Esophagus mucosa (tissue), 1 donor: ENCODE data around the gene RFX2. TPM values are rescaled to one million over a fixed set of nuclear protein-coding genes. Genes with fewer than 3 reads are reported as not detected.
"Not testable (repeated sequence)": the region's sequence is repeated elsewhere in the genome, so short reads cannot be mapped to it uniquely, and the experiment has no call there.

Experiments used
- ATAC-seq: fragments of 200-7000 bp; cut with Tn5 transposase; one replicate; pipeline ENCODE4 v1.9.1; 2020
- total RNA-seq: library from RNA; stranded (reverse); gene quantifications from one replicate; pipeline ENCODE4 v1.2.4, GENCODE V29; 2023
- donor health status: DM: yes; HTN: yes; CAD: no.

The RFX2 gene
- total RNA-seq: 4.5 TPM

GRCh38 chr19:6110360-6110977 is at the start of gene RFX2:
Gene RFX2, minus strand, starts transcription at chr19:6110500. Its CDS starts 63,004 bp downstream, at chr19:6047496.
- peak; percentile 100 for ATAC-seq

DNA sequence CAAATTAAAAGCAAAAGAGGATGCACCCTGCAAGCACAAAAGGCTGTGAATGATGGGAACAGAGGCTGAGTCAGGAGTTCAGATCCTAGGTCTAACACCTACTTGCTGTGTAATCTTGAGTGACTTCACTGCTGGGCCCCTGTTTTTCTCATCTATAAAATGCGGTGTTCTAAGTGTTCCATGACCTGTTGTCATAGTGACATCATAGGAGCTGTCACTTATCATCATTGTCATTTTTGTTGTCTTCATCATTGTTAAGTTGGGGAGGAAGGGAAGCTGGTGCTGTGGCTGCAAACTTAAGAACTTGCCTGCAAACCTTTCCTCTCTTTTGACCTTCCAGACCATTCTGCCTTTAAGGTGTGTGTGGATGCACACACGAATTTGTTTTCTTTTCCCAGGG is 45.7 kb upstream of the RFX2 start:
- no peak for ATAC-seq

DNA sequence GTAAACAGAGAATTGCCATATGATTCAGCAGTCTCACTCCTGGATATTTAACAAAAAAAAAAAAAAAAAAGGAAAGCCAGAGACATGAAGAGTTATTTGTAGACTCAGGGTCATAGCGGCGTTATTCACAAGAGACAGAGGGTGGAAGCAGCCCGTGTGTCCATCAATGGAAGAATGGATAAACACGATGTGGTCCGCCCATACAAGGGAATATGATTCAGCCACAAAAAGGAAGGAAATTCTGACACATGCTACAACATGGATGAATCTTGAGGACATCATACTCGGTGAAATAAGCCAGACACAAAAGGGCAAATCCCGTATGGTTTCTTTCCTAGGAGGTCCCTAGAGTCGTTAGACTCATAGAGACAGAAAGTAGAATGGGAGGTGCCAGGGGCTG is 40.0 kb upstream of the RFX2 start:
- ATAC-seq: no peak

DNA sequence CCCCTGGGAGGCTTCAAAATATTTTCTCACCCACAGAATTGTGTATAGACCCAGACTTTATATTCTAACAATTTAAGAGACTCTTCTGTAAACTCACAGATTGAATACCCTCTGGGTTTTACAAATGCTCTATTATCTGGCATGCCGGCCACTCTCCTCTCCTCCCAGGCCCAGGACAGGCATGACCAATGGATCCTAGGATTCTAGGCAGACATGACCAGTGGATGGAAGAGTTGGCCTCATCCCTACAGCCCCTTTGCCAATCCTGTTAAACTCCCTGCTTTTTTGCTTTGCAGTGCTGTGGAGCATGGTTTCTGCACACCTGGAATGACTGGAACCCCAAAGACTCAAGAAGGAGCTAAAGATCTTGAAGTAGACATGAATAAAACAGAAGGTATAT is 30.9 kb upstream of the RFX2 start:
- no peak for ATAC-seq

DNA sequence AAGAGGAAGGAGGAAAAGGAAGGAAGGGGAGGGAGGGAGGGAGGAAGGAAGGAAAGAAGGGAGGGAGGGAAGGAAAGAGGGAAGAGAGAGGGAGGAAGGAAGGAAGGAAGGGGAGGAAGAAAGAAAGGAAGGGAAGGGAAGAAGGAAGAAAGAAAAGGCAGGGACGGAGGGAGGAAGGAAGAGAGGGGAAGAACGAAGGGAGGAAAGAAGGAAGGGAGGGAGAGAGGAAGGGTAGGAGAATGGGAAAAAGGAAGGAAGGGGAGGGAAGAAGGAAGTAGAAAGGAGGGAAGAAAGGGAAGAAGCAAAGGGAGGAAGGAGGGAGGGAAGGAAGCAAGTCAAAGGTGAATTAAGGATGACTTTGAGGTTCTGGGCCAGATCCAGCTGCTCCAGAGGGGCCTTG is 28.2 kb upstream of the RFX2 start:
- no peak for ATAC-seq

- no peak for ATAC-seq
These were observed 27.8 kb upstream of the RFX2 start for GRCh38 chr19:6138066-6138465.

- no peak for ATAC-seq
These were observed 22.9 kb upstream of the RFX2 start for GRCh38 chr19:6133231-6133630.

DNA sequence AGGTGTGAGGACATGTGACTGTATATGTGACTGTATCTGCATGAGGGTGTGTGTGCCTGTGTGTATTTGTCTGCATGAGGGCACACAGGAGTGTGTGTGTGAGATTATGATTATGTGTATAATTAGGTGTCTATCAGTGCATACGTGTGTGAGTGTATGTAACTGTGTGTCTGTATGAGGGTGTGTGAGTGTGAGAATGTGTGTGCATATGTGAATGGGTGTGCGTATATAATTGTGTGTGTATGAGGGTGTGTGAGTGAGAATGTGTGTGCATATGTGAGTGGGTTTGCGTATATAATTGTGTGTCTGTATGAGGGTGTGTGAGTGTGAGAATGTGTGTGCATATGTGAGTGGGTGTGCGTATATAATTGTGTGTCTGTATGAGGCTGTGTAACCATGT is 22.2 kb upstream of the RFX2 start:
- ATAC-seq: no peak

GRCh38 chr19:6127716-6128335 is 17.5 kb upstream of the RFX2 start:
- no peak for ATAC-seq

DNA sequence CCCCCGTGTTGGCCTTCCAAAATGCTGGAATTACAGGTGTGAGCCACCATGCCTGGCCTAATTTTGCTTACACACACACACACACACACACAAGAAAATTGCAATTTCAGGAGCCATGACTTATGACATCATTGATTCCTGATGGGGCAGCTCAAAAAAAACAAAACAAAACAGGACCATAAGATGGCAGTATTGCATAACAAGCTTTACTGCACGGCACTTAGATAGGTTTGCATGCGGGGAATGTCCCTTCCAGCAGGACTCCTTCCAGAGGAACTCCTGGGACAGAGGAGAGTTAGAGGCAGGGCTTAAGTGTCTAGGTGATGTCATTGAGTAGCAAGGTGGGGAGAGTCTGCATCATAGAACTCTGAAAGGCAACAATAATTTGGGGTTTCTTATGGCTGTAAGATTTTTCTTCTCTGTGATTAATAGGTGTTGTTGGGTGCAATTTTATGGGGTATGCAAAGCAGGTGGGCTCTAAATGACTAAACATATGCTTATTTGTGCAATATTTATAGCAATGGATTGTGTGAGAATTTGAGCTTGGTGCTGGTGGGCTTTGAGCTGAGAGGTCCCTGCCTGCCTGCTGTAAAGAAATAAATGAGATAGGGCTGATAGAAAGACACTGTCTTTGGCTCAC is 16.2 kb upstream of the RFX2 start:
- ATAC-seq: peak; percentile 84

GRCh38 chr19:6125571-6125989 is 15.3 kb upstream of the RFX2 start:
- peak; percentile 90 for ATAC-seq

DNA sequence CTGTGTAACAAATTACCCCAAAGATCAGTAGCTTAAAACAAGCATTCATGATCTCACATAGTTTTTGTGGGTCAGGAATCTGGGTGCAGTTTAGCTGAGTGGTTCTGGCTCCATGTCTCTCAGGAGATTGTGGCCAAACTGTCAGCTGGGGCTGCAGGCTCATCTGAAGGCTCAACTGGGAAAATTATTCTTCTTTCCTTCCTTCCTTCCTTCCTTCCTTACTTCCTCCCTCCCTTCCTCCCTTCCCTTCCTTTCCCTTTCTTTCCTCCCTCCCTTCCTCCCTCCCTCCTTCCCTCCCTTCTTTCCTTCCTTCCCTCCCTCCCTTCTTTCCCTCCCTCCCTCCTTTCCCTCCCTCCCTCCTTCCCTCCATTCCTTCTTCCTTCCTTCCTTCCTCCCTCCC is 8.7 kb upstream of the RFX2 start:
- ATAC-seq: no peak

GRCh38 chr19:6118043-6118442 is 7.7 kb upstream of the RFX2 start:
- no peak for ATAC-seq

DNA sequence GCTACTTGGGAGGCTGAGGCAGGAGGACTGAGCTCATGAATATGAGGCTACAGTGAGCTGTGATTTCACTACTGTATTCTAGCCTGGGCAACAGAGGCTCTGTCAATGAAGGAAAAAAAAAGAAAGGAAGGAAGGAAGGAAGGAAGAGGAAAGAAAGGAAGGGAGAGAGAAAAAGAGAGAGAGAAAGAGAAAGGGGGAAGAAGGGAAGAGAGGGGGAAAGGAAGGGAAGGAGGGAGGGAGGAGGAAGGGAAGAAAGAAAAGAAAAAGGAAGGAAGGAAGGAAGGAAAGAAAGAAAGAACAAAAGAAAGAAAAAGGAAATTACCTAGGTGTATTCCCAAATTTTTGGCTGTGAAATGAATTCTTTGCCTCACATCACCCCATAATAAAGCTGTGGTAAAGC is 7.2 kb upstream of the RFX2 start:
- no peak for ATAC-seq

GRCh38 chr19:6116749-6117430 is 6.6 kb upstream of the RFX2 start:
- no peak for ATAC-seq

DNA sequence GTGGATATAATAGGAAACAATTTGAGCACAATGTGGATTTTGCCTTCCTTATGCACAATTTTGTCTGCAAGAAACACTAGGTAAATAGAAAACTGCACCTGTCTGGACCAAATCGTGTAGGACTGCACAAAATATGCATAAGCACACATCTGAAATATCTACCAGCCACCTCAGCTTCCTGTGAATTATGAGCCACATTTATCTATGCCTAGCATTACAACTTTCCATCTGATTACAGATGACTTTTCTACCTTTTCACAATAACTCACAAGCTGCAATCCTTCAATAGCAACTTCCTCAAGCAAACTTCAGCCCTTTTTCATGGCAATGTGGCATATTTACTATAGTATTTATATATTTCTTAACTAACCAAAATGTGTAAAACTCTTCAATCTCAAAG is 5.7 kb upstream of the RFX2 start:
- ATAC-seq: no peak

DNA sequence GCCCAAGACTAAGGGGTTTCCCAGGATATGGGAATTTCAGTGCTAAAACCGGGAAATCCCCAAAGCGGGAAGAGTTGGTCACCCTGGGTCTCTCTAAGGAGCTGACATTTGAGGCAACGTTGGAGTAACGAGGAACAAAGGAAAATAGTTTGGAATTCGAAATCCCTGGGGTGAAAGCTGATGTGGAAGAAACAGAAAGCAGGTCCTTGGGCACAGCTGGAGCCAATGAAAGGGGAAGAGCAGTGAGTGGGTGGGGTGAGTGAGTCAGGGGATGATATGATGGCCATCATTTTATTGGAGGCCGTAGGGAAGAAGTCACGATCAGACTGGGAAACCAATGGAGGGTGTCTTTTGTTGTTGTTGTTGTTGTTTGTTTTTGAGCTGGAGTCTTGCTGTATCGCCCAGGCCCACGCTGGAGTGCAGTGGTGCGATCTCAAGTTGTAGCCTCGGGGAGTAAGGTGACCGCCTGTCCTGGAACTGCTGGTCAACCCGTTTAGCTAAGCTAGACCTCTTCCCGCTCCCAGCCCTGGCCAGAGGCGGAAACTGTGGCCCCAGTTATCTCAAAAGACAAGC is 3.4 kb upstream of the RFX2 start:
- no peak for ATAC-seq

- ATAC-seq: no peak
These were observed 353 bp downstream of the RFX2 start for GRCh38 chr19:6109947-6110346.

- no peak for ATAC-seq
These were observed 1.3 kb downstream of the RFX2 start for GRCh38 chr19:6108721-6109633.

DNA sequence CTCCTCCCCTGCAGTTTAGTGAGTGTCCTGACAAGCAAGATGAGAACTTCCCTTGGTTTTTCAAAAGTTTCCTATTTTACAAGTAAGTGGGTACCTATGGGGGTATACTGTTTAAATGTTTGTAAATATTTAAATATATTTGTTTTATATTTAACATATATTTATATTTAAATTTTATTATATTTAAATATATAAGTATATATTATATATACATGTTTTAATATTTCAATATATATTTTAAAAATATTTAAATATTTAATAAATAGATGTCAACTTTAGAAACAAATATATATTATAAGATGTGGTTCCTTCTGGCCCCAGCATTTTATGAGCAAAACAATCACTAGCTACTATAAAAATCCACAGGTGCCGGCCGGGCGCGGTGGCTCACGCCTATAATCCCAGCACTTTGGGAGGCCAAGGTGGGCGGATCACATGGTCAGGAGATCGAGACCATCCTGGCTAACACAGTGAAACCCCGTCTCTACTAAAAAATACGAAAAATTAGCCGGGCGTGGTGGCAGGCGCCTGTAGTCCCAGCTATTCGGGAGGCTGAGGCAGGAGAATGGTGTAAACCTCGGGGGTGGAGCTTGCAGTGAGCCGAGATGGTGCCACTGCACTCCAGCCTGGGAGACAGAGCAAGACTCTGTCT is 3.5 kb downstream of the RFX2 start:
- ATAC-seq: not testable (repeated sequence)

GRCh38 chr19:6105444-6105843 is 4.9 kb downstream of the RFX2 start:
- ATAC-seq: no peak

DNA sequence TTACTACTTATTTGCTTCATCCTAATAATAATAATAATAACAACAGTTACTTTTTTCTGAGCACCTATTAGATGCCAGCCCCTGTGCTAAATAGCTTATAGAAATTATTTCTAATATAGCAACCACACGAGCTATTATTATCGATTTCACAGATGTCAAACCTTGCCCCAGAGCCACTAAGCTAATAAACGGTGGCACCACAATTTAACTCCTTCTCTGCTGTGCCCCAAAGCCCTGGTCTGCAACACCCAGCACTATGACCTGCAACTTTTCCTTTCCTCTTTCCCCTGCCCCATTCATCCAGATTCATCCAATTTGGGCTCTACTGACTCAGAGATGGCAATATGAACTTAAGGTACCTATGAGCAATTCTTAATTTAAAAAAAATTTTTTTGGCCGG is 6.4 kb downstream of the RFX2 start:
- no peak for ATAC-seq
